ENCODE results near the gene ZBTB32.
A peak's percentile ranks its signal among the peaks of the same experiment; 100 is the strongest.

ZBTB32 gene

DNA sequence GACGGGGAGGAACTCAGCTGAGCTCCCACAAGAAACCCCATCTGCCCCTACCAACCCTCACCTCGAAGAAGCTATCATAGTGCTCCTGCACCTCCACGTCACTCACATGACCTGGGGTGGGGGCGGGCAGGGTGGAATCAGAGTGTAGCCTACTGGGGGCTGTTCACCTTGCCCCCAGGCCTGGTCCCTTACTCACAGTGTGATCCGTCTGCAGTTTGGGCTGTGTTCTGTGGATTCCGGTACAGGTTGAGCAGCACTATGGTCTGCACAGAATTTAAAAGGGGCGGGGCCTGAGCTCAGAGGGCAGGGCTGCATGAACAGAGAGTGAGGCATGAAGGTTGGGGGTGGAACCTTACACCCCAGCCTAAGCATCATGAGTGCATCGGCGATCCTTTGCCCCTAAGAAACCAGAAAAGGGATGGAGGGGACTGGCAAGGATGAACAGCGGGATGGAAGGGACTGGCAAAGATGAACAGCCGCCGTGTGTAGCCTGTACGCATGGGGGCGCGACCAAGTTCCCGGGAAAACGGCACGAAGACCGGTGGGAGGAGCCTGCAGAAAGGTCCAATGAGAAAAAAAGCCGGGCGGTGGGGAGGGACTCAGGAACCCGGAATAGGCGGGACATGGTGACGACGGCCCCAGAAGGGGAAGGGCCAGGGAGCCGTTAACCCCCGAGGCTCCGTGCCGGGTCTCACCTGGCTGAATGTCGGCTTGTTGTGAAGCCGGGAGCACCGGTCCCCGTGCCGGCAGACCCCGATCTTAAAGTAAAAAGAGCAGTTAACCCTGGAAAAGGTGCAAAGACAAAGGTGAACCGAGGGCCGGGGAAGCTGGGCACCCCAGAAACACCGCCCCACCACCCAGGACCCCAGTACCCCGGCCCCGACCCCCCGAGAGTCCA, 40.3 kb downstream of the ZBTB32 start:
- peak overlapping the region; percentile 98 to 99 for H3K27ac ChIP-seq
- intact Hi-C loops (cut with DNase I; ENCODE audit: low total_unique reads): no loop called here
- peaks cover 0 to 56% (median 41%) of the 10 kb centered on the region in 4 donors for H3K4me1 ChIP-seq
- TF ChIP-seq, protein P1, sequence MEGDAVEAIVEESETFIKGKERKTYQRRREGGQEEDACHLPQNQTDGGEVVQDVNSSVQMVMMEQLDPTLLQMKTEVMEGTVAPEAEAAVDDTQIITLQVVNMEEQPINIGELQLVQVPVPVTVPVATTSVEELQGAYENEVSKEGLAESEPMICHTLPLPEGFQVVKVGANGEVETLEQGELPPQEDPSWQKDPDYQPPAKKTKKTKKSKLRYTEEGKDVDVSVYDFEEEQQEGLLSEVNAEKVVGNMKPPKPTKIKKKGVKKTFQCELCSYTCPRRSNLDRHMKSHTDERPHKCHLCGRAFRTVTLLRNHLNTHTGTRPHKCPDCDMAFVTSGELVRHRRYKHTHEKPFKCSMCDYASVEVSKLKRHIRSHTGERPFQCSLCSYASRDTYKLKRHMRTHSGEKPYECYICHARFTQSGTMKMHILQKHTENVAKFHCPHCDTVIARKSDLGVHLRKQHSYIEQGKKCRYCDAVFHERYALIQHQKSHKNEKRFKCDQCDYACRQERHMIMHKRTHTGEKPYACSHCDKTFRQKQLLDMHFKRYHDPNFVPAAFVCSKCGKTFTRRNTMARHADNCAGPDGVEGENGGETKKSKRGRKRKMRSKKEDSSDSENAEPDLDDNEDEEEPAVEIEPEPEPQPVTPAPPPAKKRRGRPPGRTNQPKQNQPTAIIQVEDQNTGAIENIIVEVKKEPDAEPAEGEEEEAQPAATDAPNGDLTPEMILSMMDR (IDR thresholded peaks at IDR 0.05): peak; percentile 43
- no peaks in the 10 kb centered on the region for H3K9me3 ChIP-seq
- peak overlapping the region; percentile 80 to 96 for H3K4me3 ChIP-seq
- DNase-seq: peak; percentile 96 to 98
- peaks cover 0 to 7% (median 0%) of the 10 kb centered on the region in 3 donors for H3K36me3 ChIP-seq
- H3K27me3 ChIP-seq: no peaks in the 10 kb centered on the region

GRCh38 chr19:35745328-35746086, 41.1 kb downstream of the ZBTB32 start, which contains the start of the genes PSENEN and U2AF1L4:
PSENEN (plus strand) TSS chr19:35745651; CDS start chr19:35745931, 280 bp downstream.
U2AF1L4 (minus strand) TSS chr19:35745418; CDS start chr19:35745391, 27 bp downstream.
- Histone ChIP-seq H3K36me3 (peaks cover 0 to 7% (median 0%) of the 10 kb centered on the region in 3 donors), H3K27me3 (no peaks in the 10 kb centered on the region), H3K4me1 (peaks cover 0 to 58% (median 43%) of the 10 kb centered on the region in 4 donors), H3K4me3 (peak within 1 kb of the TSS; percentile 80 to 96), H3K9me3 (no peaks in the 10 kb centered on the region), H3K27ac (peak within 1 kb of the TSS; percentile 98 to 99)
- intact Hi-C loops (cut with DNase I; ENCODE audit: low total_unique reads): no loop called here
- TF ChIP-seq, protein P1 (IDR thresholded peaks at IDR 0.05): no peak
- DNase-seq: peak; percentile 98 to 99

GRCh38 chr19:35746087-35746462, 41.7 kb downstream of the ZBTB32 start:
- peak overlapping the region; percentile 80 to 96 for H3K4me3 ChIP-seq
- no peaks in the 10 kb centered on the region for H3K27me3 ChIP-seq
- peaks cover 0 to 7% (median 0%) of the 10 kb centered on the region in 3 donors for H3K36me3 ChIP-seq
- TF ChIP-seq, protein P1 (IDR thresholded peaks at IDR 0.05): no peak
- intact Hi-C loops (cut with DNase I; ENCODE audit: low total_unique reads): no loop called here
- peak overlapping the region; percentile 98 to 99 for H3K27ac ChIP-seq
- no peaks in the 10 kb centered on the region for H3K9me3 ChIP-seq
- H3K4me1 ChIP-seq: peaks cover 0 to 53% (median 42%) of the 10 kb centered on the region in 4 donors
- no peak for DNase-seq

GRCh38 chr19:35746531-35746930, 42.2 kb downstream of the ZBTB32 start:
- Histone ChIP-seq H3K36me3 (peaks cover 0 to 7% (median 0%) of the 10 kb centered on the region in 3 donors), H3K4me3 (peak overlapping the region; percentile 80 to 96), H3K27me3 (no peaks in the 10 kb centered on the region), H3K27ac (peak overlapping the region in 1 of 2 donors; percentile 98), H3K4me1 (peaks cover 0 to 49% (median 39%) of the 10 kb centered on the region in 4 donors), H3K9me3 (no peaks in the 10 kb centered on the region)
- no peak for DNase-seq
- TF ChIP-seq, protein P1 (IDR thresholded peaks at IDR 0.05): no peak
- intact Hi-C loops (cut with DNase I; ENCODE audit: low total_unique reads): no loop called here
